RWPE2 (cell line): ENCODE measurements around the gene ASB2.

ENCODE experiments used
- ATAC-seq: fragments of 200-7000 bp; cut with Tn5 transposase; 3 replicates; pipeline ENCODE4 v1.9.1; 2021; ENCODE audit warnings: low read depth
- DNase-seq: peaks from one replicate; pipeline ENCODE4 v3.0.0-alpha.2; 2020; ENCODE audit warnings: low spot score
- H3K27ac ChIP-seq: fragments of 450-650 bp; 2 replicates; pipeline ENCODE4 v1.5.1; 2017; ENCODE audit warnings: mild to moderate bottlenecking; ENCODE audit not compliant: poor library complexity, severe bottlenecking
- H3K27me3 ChIP-seq: fragments of 250-450 bp; sonication (Bioruptor Pico); 2 replicates; pipeline ENCODE4 v1.5.1; 2021; ENCODE audit warnings: mild to moderate bottlenecking, moderate library complexity; ENCODE audit not compliant: insufficient read depth, poor library complexity, severe bottlenecking
- H3K36me3 ChIP-seq: fragments of 250-450 bp; sonication (Bioruptor Pico); 2 replicates; pipeline ENCODE4 v1.5.1; 2020; ENCODE audit warnings: low read depth, mild to moderate bottlenecking, moderate library complexity
- H3K4me1 ChIP-seq: fragments of 250-450 bp; sonication (Bioruptor Pico); 2 replicates; pipeline ENCODE4 v1.5.1; 2021; ENCODE audit warnings: mild to moderate bottlenecking, moderate library complexity; ENCODE audit not compliant: insufficient read depth, poor library complexity, severe bottlenecking
- H3K4me3 ChIP-seq: fragments of 250-450 bp; sonication (Bioruptor Pico); 2 replicates; pipeline ENCODE4 v1.5.1; 2021; ENCODE audit warnings: mild to moderate bottlenecking, moderate library complexity; ENCODE audit not compliant: severe bottlenecking
- H3K9me3 ChIP-seq: fragments of 250-450 bp; sonication (Bioruptor Pico); 2 replicates; pipeline ENCODE4 v1.5.1; 2021; ENCODE audit warnings: mild to moderate bottlenecking, moderate library complexity; ENCODE audit not compliant: severe bottlenecking
- CTCF ChIP-seq: fragments of 450-650 bp; IDR thresholded peaks from one replicate; pipeline ENCODE4 v1.5.1; 2017; ENCODE audit warnings: mild to moderate bottlenecking, moderate library complexity; ENCODE audit not compliant: poor library complexity, severe bottlenecking

The ASB2 gene

GRCh38 chr14:93915070-93915705, 61.2 kb downstream of the ASB2 start:
- Histone ChIP-seq H3K36me3 (no peaks in the 10 kb centered on the region), H3K9me3 (no peaks in the 10 kb centered on the region), H3K27me3 (no peaks in the 10 kb centered on the region), H3K27ac (no peak overlapping the region), H3K4me3 (no peak overlapping the region), H3K4me1 (no peaks in the 10 kb centered on the region)
- DNase-seq (peak; percentile 28), ATAC-seq (0 out of 3 replicates have a peak, but pooled peaks have one; percentile 36)
- TF ChIP-seq CTCF = no peak

GRCh38 chr14:93914278-93914677, 62.1 kb downstream of the ASB2 start:
- Histone ChIP-seq H3K9me3 (no peaks in the 10 kb centered on the region), H3K36me3 (no peaks in the 10 kb centered on the region), H3K4me3 (no peak overlapping the region), H3K27ac (no peak overlapping the region), H3K4me1 (no peaks in the 10 kb centered on the region), H3K27me3 (no peaks in the 10 kb centered on the region)
- DNase-seq (peak; percentile 39), ATAC-seq (no peak)
- no peak for TF ChIP-seq CTCF

- no peaks in the 10 kb centered on the region for H3K9me3 ChIP-seq
Observed at GRCh38 chr14:93912782-93913181, 63.6 kb downstream of the ASB2 start.

GRCh38 chr14:93911975-93912615, 64.3 kb downstream of the ASB2 start:
- Histone ChIP-seq H3K9me3 (no peaks in the 10 kb centered on the region), H3K4me1 (no peaks in the 10 kb centered on the region), H3K27ac (no peak overlapping the region), H3K27me3 (no peaks in the 10 kb centered on the region), H3K4me3 (no peak overlapping the region), H3K36me3 (no peaks in the 10 kb centered on the region)
- no peak for DNase-seq
- no peak for TF ChIP-seq CTCF
- no peak for ATAC-seq

More at GRCh38 chr14:93912782-93913181, 63.6 kb downstream of the ASB2 start:
- DNase-seq (no peak), ATAC-seq (no peak)
- H3K4me3 ChIP-seq = no peak overlapping the region
- H3K27ac ChIP-seq = no peak overlapping the region
- H3K4me1 ChIP-seq = no peaks in the 10 kb centered on the region
- no peaks in the 10 kb centered on the region for H3K36me3 ChIP-seq
- TF ChIP-seq CTCF = no peak
- H3K27me3 ChIP-seq = no peaks in the 10 kb centered on the region
